DOHH2 (cell line): ENCODE data around the gene CDKAL1.

Source experiments
- H3F3A ChIP-seq: fragments of 200-600 bp; sonication (generic), shearing (Covaris generic); 2 replicates; pipeline ENCODE4 v1.6.0; 2016; ENCODE audit warnings: antibody characterized with exemption, mild to moderate bottlenecking; ENCODE audit not compliant: control insufficient read depth, insufficient read depth
- H3K27ac ChIP-seq: fragments of 200-600 bp; sonication (generic); 2 replicates; pipeline ENCODE4 v1.5.1; 2014; ENCODE audit warnings: low read depth, mild to moderate bottlenecking, low read length, moderate library complexity
- H3K27me3 ChIP-seq: fragments of 200-600 bp; sonication (generic); 2 replicates; pipeline ENCODE4 v1.6.1; 2014; ENCODE audit warnings: mild to moderate bottlenecking, low read length, mixed read lengths; ENCODE audit not compliant: control insufficient read depth
- H3K36me3 ChIP-seq: fragments of 200-600 bp; sonication (generic); 2 replicates; pipeline ENCODE4 v1.6.1; 2014; ENCODE audit warnings: mild to moderate bottlenecking, low read length, moderate library complexity, mixed read lengths; ENCODE audit not compliant: control insufficient read depth
- H3K4me1 ChIP-seq: fragments of 200-600 bp; sonication (generic); 2 replicates; pipeline ENCODE4 v1.6.1; 2014; ENCODE audit warnings: mild to moderate bottlenecking, low read length, mixed read lengths; ENCODE audit not compliant: control insufficient read depth
- H3K4me2 ChIP-seq: fragments of 200-600 bp; sonication (generic); 2 replicates; pipeline ENCODE4 v1.6.0; 2014; ENCODE audit warnings: mild to moderate bottlenecking, low read length, moderate library complexity
- H3K4me3 ChIP-seq: fragments of 200-600 bp; sonication (generic); 2 replicates; pipeline ENCODE4 v1.5.1; 2014; ENCODE audit warnings: mild to moderate bottlenecking, low read length, mixed read lengths
- H3K79me2 ChIP-seq: fragments of 200-600 bp; sonication (generic); 2 replicates; pipeline ENCODE4 v1.6.1; 2014; ENCODE audit warnings: mild to moderate bottlenecking, low read length, mixed read lengths; ENCODE audit not compliant: control insufficient read depth
- H3K9me2 ChIP-seq: fragments of 200-600 bp; sonication (generic); replicated peaks from 2 replicates; pipeline ENCODE4 v1.6.1; 2014; ENCODE audit warnings: mild to moderate bottlenecking, low read length, mixed read lengths; ENCODE audit not compliant: control insufficient read depth
- H3K9me3 ChIP-seq: fragments of 200-600 bp; sonication (generic); 2 replicates; pipeline ENCODE4 v1.6.1; 2014; ENCODE audit warnings: antibody characterized with exemption, low read length, mixed read lengths; ENCODE audit not compliant: control insufficient read depth, insufficient read depth
- H4K20me1 ChIP-seq: fragments of 200-600 bp; sonication (generic); 2 replicates; pipeline ENCODE4 v1.6.0; 2014; ENCODE audit warnings: low read depth, mild to moderate bottlenecking, antibody characterized with exemption, low read length, moderate library complexity; ENCODE audit not compliant: control insufficient read depth, insufficient read depth
- CTCF ChIP-seq: fragments of 200-600 bp; sonication (generic); IDR thresholded peaks from one replicate; pipeline ENCODE4 v1.5.1; 2014; ENCODE audit warnings: antibody characterized with exemption, mild to moderate bottlenecking, low read depth, low read length; ENCODE audit not compliant: poor library complexity, severe bottlenecking
- EZH2phosphoT487 ChIP-seq: fragments of 200-600 bp; sonication (generic); IDR thresholded peaks from 2 replicates; pipeline ENCODE4 v1.6.1; 2017; ENCODE audit warnings: borderline replicate concordance, mild to moderate bottlenecking, antibody characterized with exemption, low read length, moderate library complexity, mixed read lengths

The CDKAL1 gene

DNA sequence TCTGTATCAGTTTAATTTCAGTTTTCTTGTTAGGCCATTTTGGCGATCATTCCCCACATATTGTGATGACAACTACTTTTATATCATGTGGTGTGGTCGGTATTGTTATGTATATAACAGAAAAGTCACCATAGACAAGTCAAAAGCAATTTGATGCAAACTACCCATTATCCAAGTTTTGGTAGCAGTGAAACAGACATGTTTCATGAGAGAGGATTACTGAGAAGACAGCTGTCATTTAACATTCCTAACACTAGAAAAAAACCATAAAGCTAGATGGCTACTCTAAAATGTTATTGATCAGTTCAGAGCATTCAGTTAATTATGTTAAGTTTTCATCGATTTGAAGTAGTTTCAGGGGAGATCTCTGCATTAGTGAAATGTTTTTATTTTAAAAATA, 597.1 kb downstream of the CDKAL1 start:
- Histone ChIP-seq H3K9me3 (no peaks in the 10 kb centered on the region), H4K20me1 (no peaks in the 10 kb centered on the region), H3K79me2 (no peaks in the 10 kb centered on the region), H3K4me3 (no peak overlapping the region), H3K4me1 (peaks cover 6% of the 10 kb centered on the region), H3K9me2 (no peaks in the 10 kb centered on the region), H3F3A (no peaks in the 10 kb centered on the region), H3K27ac (no peak overlapping the region), H3K27me3 (no peaks in the 10 kb centered on the region), H3K4me2 (no peak overlapping the region), H3K36me3 (no peaks in the 10 kb centered on the region)
- no peak for TF ChIP-seq EZH2phosphoT487
- no peak for TF ChIP-seq CTCF

DNA sequence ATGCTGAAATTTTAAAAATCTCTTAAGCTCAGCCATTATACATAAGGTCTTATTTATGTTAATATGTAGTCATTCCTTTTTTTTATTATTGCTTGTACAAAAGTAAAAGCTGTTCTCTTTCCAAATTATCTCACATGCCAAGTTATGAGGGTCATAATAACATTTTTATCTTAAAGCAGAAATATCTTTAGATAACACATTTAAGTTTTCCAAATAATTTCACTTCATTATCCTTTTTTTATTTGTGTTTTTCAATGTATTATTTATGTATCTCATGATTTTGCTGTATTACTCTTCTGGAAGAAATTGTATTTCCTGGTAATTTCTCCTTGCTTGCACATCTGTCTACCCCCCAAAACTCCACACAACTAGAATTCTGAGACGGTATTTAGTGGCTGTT, 598.2 kb downstream of the CDKAL1 start:
- no peaks in the 10 kb centered on the region for H3K9me2 ChIP-seq
- H3K4me3 ChIP-seq = no peak overlapping the region
- H3K79me2 ChIP-seq = no peaks in the 10 kb centered on the region
- H3K27ac ChIP-seq = no peak overlapping the region
- H3K36me3 ChIP-seq = no peaks in the 10 kb centered on the region
- no peak for TF ChIP-seq CTCF
- no peak for TF ChIP-seq EZH2phosphoT487
- no peak overlapping the region for H3K4me2 ChIP-seq
- no peaks in the 10 kb centered on the region for H3K27me3 ChIP-seq
- no peaks in the 10 kb centered on the region for H4K20me1 ChIP-seq
- no peaks in the 10 kb centered on the region for H3F3A ChIP-seq
- H3K9me3 ChIP-seq = no peaks in the 10 kb centered on the region
- H3K4me1 ChIP-seq = peaks cover 6% of the 10 kb centered on the region

DNA sequence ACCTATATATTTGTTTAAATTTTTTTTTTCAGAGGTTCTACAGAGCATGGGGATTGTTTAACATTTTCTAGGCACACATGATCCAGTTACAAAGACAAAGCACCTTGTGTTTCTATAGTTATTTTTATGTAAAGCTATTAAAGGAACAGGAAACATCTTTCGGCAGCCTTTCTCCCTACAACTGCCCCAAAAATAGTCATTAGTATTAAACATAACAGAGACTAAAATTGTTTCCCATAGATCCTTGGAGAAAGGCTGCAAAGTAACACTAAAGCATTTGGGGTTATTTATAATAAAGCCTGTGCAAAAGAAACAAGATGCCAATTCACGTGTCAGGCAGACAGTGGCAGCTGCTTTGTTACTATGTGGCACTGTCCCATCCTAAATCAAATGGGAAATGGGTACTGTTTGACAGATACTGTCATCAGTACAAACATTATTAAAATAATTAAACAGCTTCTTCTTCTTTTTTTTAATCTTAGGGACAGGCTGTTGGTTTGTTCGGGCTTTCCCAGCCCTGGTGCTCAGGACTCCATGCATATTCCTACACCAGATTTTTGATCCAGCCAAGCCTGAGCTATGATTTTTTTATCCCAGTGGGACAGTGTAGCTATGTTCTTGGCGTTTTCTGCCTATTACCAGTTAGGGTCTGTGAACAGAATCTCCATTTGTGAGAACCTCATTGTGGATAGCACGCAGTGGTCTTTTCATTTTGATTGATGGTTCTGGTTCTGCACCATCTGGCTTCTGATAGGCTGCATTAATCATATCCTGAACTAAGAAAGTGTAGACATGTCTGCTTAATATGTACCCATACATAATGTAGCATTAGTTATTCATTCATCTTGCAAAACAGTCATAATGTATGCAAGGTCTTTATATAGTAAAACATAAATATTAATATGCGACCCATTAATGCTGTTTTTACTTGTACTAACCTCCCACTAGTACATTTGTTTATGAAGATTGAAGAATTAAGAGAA, 598.9 kb downstream of the CDKAL1 start:
- no peaks in the 10 kb centered on the region for H3K79me2 ChIP-seq
- no peak overlapping the region for H3K4me3 ChIP-seq
- no peaks in the 10 kb centered on the region for H3K9me3 ChIP-seq
- no peaks in the 10 kb centered on the region for H3F3A ChIP-seq
- no peak overlapping the region for H3K4me2 ChIP-seq
- TF ChIP-seq EZH2phosphoT487 (no peak), CTCF (no peak)
- H4K20me1 ChIP-seq = no peaks in the 10 kb centered on the region
- H3K9me2 ChIP-seq = no peaks in the 10 kb centered on the region
- no peak overlapping the region for H3K27ac ChIP-seq
- peaks cover 6% of the 10 kb centered on the region for H3K4me1 ChIP-seq
- H3K27me3 ChIP-seq = no peaks in the 10 kb centered on the region
- no peaks in the 10 kb centered on the region for H3K36me3 ChIP-seq
